Measurements from ENCODE around the gene PUM1. TPM values are rescaled to one million over a fixed set of nuclear protein-coding genes. Genes with fewer than 3 reads are reported as not detected.

The PUM1 gene
- total and polyA plus RNA-seq, 7 experiments from 2014 or later = 114 to 226 (median 154) TPM

DNA sequence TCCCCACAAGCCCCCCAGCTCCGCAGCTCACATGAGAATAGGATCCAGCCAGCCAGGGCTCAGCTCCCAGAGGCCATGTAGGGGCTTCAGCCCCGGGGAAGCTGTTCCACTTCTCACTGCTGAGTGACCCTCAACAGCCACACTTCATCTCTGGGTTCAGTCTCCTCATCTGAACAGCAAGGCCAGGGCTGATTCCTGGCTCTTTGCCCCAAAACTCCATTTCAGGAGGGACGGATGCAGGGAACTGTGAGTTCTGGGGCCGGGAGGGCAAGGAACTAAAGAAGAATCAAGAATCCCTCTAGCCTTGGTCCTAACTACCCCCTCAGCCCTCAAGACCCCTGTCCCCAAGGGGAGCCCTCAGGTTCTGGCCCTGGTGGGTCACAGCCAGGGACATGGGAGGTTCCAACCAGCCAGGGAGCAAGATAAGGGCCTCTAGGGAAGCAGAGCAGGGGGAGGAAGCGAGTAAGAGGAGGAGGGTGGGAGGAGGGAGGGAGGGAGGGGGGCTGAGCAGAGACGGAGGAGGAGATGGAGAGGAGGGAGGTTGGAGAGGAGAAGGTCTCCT is 170.1 kb downstream of the PUM1 start:
- H3K27me3 Mint-ChIP-seq = peaks cover 0 to 36% (median 16%) of the 10 kb centered on the region in 5 donors
- no peaks in the 10 kb centered on the region for H3K36me3 ChIP-seq (ENCODE audit: control insufficient read depth in 2 of 3, insufficient read depth in 3 of 3, low read length in 3 of 3)
- DNase-seq = no peak

DNA sequence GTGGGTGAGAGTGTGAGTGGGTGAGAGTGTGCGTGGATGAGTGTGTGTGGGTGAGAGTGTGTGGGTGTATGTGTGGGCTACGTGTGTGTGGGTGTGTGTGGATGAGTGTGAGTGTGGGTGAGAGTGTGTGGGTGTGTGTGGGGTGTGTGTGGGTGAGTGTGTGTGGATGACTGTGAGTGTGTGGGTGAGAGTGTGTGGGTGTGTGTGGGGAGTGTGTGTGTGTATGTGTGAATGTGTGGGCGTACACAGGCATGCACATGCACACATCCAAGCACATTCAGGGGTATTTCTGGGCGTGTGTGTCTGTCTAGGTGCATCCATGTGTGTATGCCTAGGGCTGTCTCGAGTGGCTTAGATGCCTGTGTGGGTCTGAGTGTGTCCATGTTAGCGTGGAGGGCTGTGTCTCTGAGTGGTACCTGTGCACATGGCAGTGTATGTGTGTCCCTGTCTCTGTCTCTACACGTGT is 171.0 kb downstream of the PUM1 start:
- DNase-seq = no peak
- Mint-ChIP-seq H3K4me3 (no peak overlapping the region), H3K36me3 (no peaks in the 10 kb centered on the region), H3K9me3 (peaks cover 0 to 1% (median 0%) of the 10 kb centered on the region in 11 donors), H3K27me3 (peaks cover 0 to 34% (median 13%) of the 10 kb centered on the region in 5 donors), H3K4me1 (peaks cover 0 to 5% (median 0%) of the 10 kb centered on the region in 7 donors), H3K27ac (no peak overlapping the region)
- POLR2A ChIA-PET = no interaction called here
- intact Hi-C loops (cut with micrococcal nuclease) = no loop called here
- CTCF ChIA-PET = no interaction called here
- Histone ChIP-seq H3K4me1 (ENCODE audit: control insufficient read depth in 2 of 2, insufficient read depth in 2 of 2, low read length in 2 of 2) (no peaks in the 10 kb centered on the region), H3K27ac (ENCODE audit: low read depth, low read length) (no peak overlapping the region), H3K27me3 (ENCODE audit: control insufficient read depth in 2 of 2, insufficient read depth in 2 of 2, low read length in 2 of 2) (no peaks in the 10 kb centered on the region), H3K4me3 (ENCODE audit: low read length) (no peak overlapping the region), H3K9me3 (ENCODE audit: control insufficient read depth in 2 of 3, low read length in 3 of 3) (no peaks in the 10 kb centered on the region), H3K36me3 (ENCODE audit: control insufficient read depth in 2 of 3, insufficient read depth in 3 of 3, low read length in 3 of 3) (no peaks in the 10 kb centered on the region)
- no peak for ATAC-seq

More for the DNA sequence above, 170.1 kb downstream of the PUM1 start:
- H3K4me1 ChIP-seq (ENCODE audit: control insufficient read depth in 2 of 2, insufficient read depth in 2 of 2, low read length in 2 of 2) = no peaks in the 10 kb centered on the region
- Mint-ChIP-seq H3K4me1 (peaks cover 0 to 5% (median 0%) of the 10 kb centered on the region in 7 donors), H3K36me3 (no peaks in the 10 kb centered on the region), H3K9me3 (peaks cover 0 to 1% (median 0%) of the 10 kb centered on the region in 11 donors), H3K4me3 (no peak overlapping the region), H3K27ac (no peak overlapping the region)
- no peak overlapping the region for H3K4me3 ChIP-seq (ENCODE audit: low read length)
- H3K27ac ChIP-seq (ENCODE audit: low read depth, low read length) = no peak overlapping the region
- ATAC-seq = no peak
- ChIA-PET CTCF (no interaction called here), POLR2A (no interaction called here)
- intact Hi-C loops (cut with micrococcal nuclease) = no loop called here
- no peaks in the 10 kb centered on the region for H3K27me3 ChIP-seq (ENCODE audit: control insufficient read depth in 2 of 2, insufficient read depth in 2 of 2, low read length in 2 of 2)
- H3K9me3 ChIP-seq (ENCODE audit: control insufficient read depth in 2 of 3, low read length in 3 of 3) = no peaks in the 10 kb centered on the region

DNA sequence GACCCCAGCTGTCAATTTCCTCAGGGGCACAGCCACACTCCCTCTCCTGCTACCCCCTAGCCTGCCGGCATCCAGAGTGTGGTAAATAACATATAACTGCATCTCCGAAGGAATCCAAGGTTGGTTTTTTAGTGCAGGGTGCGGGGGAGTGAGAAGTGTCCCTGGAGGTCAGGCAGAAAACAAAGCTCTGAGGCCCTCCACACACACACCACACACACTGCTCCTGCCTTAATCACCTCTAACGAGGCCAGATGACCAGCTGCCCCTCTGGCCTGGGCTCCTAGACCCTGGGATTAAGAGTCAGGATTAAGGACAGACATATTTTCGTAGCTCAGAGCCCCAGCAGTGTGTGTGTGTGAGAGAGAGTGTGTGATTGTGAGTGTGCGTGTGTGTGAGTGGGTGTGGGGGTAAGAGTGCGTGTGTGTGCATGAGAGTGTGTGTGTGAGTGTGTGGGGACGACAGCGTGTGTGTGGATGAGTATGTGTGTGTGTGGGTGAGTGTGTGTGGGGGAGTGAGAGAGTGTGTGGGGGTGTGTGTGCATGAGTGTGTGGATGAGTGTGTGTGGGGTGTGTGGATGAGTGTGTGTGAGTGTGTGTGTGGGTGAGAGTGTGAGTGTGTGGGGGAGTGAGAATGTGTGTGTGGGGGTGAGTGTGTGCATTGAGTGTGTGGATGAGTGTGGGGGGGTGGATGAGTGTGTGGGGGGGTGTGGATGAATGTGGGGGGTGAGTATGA is 171.6 kb downstream of the PUM1 start:
- Mint-ChIP-seq H3K27me3 (peaks cover 0 to 32% (median 12%) of the 10 kb centered on the region in 5 donors), H3K36me3 (no peaks in the 10 kb centered on the region), H3K9me3 (peaks cover 0 to 1% (median 0%) of the 10 kb centered on the region in 11 donors), H3K27ac (no peak overlapping the region), H3K4me1 (peaks cover 0 to 5% (median 0%) of the 10 kb centered on the region in 7 donors), H3K4me3 (no peak overlapping the region)
- Histone ChIP-seq H3K27me3 (ENCODE audit: control insufficient read depth in 2 of 2, insufficient read depth in 2 of 2, low read length in 2 of 2) (no peaks in the 10 kb centered on the region), H3K36me3 (ENCODE audit: control insufficient read depth in 2 of 3, insufficient read depth in 3 of 3, low read length in 3 of 3) (no peaks in the 10 kb centered on the region), H3K4me3 (ENCODE audit: low read length) (no peak overlapping the region), H3K9me3 (ENCODE audit: control insufficient read depth in 2 of 3, low read length in 3 of 3) (no peaks in the 10 kb centered on the region), H3K4me1 (ENCODE audit: control insufficient read depth in 2 of 2, insufficient read depth in 2 of 2, low read length in 2 of 2) (no peaks in the 10 kb centered on the region), H3K27ac (ENCODE audit: low read depth, low read length) (no peak overlapping the region)
- ChIA-PET CTCF (no interaction called here), POLR2A (no interaction called here)
- intact Hi-C loops (cut with micrococcal nuclease) = no loop called here
- DNase-seq = no peak
- ATAC-seq = no peak

- Mint-ChIP-seq H3K4me3 (no peak overlapping the region), H3K36me3 (no peaks in the 10 kb centered on the region), H3K27ac (no peak overlapping the region), H3K9me3 (peaks cover 0 to 1% (median 0%) of the 10 kb centered on the region in 11 donors), H3K27me3 (peaks cover 0 to 32% (median 12%) of the 10 kb centered on the region in 5 donors), H3K4me1 (peaks cover 0 to 5% (median 0%) of the 10 kb centered on the region in 7 donors)
- DNase-seq = no peak
- H3K4me3 ChIP-seq (ENCODE audit: low read length) = no peak overlapping the region
- no peak overlapping the region for H3K27ac ChIP-seq (ENCODE audit: low read depth, low read length)
- H3K4me1 ChIP-seq (ENCODE audit: control insufficient read depth in 2 of 2, insufficient read depth in 2 of 2, low read length in 2 of 2) = no peaks in the 10 kb centered on the region
- H3K27me3 ChIP-seq (ENCODE audit: control insufficient read depth in 2 of 2, insufficient read depth in 2 of 2, low read length in 2 of 2) = no peaks in the 10 kb centered on the region
- intact Hi-C loops (cut with micrococcal nuclease) = no loop called here
- ChIA-PET POLR2A (no interaction called here), CTCF (no interaction called here)
- H3K9me3 ChIP-seq (ENCODE audit: control insufficient read depth in 2 of 3, low read length in 3 of 3) = no peaks in the 10 kb centered on the region
- no peaks in the 10 kb centered on the region for H3K36me3 ChIP-seq (ENCODE audit: control insufficient read depth in 2 of 3, insufficient read depth in 3 of 3, low read length in 3 of 3)
- ATAC-seq = no peak
Measured at GRCh38 chr1:30892671-30893073, 172.8 kb downstream of the PUM1 start.

GRCh38 chr1:30891227-30891552 is 174.3 kb downstream of the PUM1 start:
- Mint-ChIP-seq H3K4me3 (no peak overlapping the region), H3K27me3 (peaks cover 0 to 24% (median 7%) of the 10 kb centered on the region in 5 donors), H3K36me3 (no peaks in the 10 kb centered on the region), H3K4me1 (peaks cover 0 to 5% (median 0%) of the 10 kb centered on the region in 7 donors), H3K9me3 (peaks cover 0 to 1% (median 0%) of the 10 kb centered on the region in 11 donors), H3K27ac (no peak overlapping the region)
- POLR2A ChIA-PET = no interaction called here
- Histone ChIP-seq H3K36me3 (ENCODE audit: control insufficient read depth in 2 of 3, insufficient read depth in 3 of 3, low read length in 3 of 3) (no peaks in the 10 kb centered on the region), H3K27ac (ENCODE audit: low read depth, low read length) (no peak overlapping the region), H3K4me1 (ENCODE audit: control insufficient read depth in 2 of 2, insufficient read depth in 2 of 2, low read length in 2 of 2) (no peaks in the 10 kb centered on the region), H3K4me3 (ENCODE audit: low read length) (no peak overlapping the region), H3K27me3 (ENCODE audit: control insufficient read depth in 2 of 2, insufficient read depth in 2 of 2, low read length in 2 of 2) (no peaks in the 10 kb centered on the region), H3K9me3 (ENCODE audit: control insufficient read depth in 2 of 3, low read length in 3 of 3) (no peaks in the 10 kb centered on the region)
- intact Hi-C loops (cut with micrococcal nuclease) = no loop called here
- DNase-seq = no peak
- CTCF ChIA-PET = no interaction called here
- no peak for ATAC-seq

- Mint-ChIP-seq H3K27me3 (peaks cover 0 to 25% (median 4%) of the 10 kb centered on the region in 5 donors), H3K4me1 (peaks cover 0 to 5% (median 0%) of the 10 kb centered on the region in 7 donors), H3K9me3 (peaks cover 0 to 1% (median 0%) of the 10 kb centered on the region in 11 donors), H3K36me3 (no peaks in the 10 kb centered on the region), H3K4me3 (no peak overlapping the region), H3K27ac (no peak overlapping the region)
- ChIA-PET POLR2A (no interaction called here), CTCF (no interaction called here)
- H3K27ac ChIP-seq (ENCODE audit: low read depth, low read length) = no peak overlapping the region
- no peaks in the 10 kb centered on the region for H3K4me1 ChIP-seq (ENCODE audit: control insufficient read depth in 2 of 2, insufficient read depth in 2 of 2, low read length in 2 of 2)
- DNase-seq = no peak
- H3K36me3 ChIP-seq (ENCODE audit: control insufficient read depth in 2 of 3, insufficient read depth in 3 of 3, low read length in 3 of 3) = no peaks in the 10 kb centered on the region
- no peak overlapping the region for H3K4me3 ChIP-seq (ENCODE audit: low read length)
- intact Hi-C loops (cut with micrococcal nuclease) = no loop called here
- ATAC-seq = no peak
- no peaks in the 10 kb centered on the region for H3K27me3 ChIP-seq (ENCODE audit: control insufficient read depth in 2 of 2, insufficient read depth in 2 of 2, low read length in 2 of 2)
- H3K9me3 ChIP-seq (ENCODE audit: control insufficient read depth in 2 of 3, low read length in 3 of 3) = no peaks in the 10 kb centered on the region
Measured at GRCh38 chr1:30890502-30891226, 174.9 kb downstream of the PUM1 start.

All from naive thymus-derived CD4-positive, alpha-beta T cell (primary cell).